OCI-LY7 (cell line): ENCODE data around the gene UBE2J2.

Source experiments
- CTCF ChIP-seq: fragments of 200-600 bp; sonication (generic); conservative IDR thresholded peaks from 2 replicates; pipeline ENCODE4 v1.5.1; 2014; ENCODE audit warnings: mild to moderate bottlenecking, antibody characterized with exemption, low read length, moderate library complexity, mixed read lengths
- EZH2phosphoT487 ChIP-seq: fragments of 200-600 bp; sonication (generic); IDR thresholded peaks from 2 replicates; pipeline ENCODE4 v1.6.1; 2018; ENCODE audit warnings: low read depth, borderline replicate concordance, mild to moderate bottlenecking, mixed run types, antibody characterized with exemption, low read length, moderate library complexity, mixed read lengths

GRCh38 chr1:1292442-1292779 is 18.8 kb upstream of the UBE2J2 start:
- TF ChIP-seq CTCF (no peak), EZH2phosphoT487 (no peak)
